NCI-H2107 (cell line): ENCODE measurements around the gene GABRR1.
"Not testable (repeated sequence)": the region's sequence is repeated elsewhere in the genome, so short reads cannot be mapped to it uniquely, and the experiment has no call there.

Experiments used
- DNase-seq: peaks from one replicate; lab custom pipeline; 2025; lab: John Stamatoyannopoulos, UW

The GABRR1 gene

DNA sequence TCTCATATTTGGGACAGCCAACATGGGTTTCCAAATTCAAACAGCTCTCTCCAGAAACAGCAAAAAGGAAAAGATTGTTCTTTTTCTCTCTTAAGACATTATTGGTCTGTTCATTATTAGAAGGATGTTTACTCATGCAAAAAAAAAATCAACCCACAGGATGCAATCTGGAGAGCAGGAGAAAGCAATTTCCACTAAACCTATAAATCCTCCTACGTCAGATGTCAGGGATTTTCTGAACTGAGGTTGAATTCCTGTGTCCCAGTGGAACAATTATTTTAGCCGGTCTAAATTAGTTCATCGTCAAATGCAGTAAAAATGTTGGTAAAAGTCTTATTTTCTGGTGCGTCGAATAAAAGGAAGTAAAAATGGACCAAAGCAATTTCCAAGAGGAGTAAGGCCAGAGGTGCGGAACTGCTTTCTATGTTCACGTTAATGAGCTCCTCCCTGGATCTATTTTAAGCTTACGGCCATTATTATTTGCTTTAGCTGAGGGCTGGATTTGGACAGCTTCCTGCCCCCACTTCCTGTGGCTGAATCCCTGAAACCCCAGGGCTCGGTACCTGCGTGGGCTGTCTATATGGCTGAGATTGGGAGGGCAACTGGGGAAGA is at the start of gene GABRR1:
Gene GABRR1, minus strand, starts transcription at position 60 of the 612 bp plus-strand sequence. Its CDS starts 36 bp downstream, at position 24.
- DNase-seq: no peak

DNA sequence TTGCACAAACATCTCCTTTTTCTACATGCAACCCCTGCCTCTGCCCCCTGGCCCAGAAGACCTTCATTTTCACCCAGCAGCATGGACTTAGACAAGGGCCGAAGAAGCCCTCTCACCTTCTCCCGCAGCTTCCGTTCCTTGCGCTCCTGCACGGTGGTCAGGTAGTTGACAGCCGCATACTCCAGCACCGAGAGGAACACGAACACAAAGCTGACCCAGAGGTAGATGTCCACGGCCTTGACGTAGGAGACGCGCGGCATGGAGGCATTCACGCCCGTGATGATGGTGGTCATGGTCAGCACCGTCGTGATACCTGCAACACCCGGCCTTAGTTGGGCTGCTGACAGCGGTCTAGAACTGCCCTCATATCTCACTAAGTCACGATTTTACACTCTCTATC is 47.1 kb upstream of the GABRR1 start:
- DNase-seq: no peak

DNA sequence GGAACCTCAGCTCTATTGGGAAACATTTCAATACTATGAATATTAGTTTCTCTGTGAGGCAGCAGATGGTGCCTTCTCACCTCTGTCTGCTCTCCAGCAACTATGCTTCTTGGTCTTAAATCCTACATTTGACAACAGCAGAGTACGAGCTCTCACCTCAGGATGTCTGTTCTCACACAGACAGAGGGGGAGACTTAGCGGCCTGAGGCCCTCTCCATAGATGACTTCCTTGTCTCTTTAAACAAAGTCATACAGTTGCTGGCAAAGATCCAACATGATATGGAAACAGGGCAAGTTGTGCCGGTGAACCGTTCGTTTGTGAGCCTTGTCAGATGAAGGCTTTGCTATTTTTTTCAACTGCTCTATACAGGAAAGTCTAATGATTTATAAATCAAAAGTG is 43.7 kb upstream of the GABRR1 start:
- DNase-seq: no peak

DNA sequence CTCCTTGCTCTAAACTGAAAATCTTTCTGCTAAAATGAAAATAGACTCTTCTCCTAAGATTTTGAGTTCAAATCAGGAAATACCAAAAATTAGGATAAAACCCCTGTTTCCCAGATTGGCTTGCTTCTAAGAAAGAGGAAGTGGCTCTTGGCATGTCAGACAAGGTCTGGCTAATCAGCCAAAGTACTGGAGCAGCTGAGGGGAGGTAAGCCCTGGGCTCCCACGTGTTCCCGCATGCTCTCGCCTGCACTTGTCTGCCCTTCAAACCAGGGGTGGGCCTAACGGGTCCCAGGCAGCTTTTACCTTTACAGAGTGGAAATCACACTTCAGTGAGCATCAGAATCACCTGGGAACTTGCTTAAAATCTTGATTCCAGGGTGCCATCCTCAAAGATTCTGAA is 43.2 kb upstream of the GABRR1 start:
- no peak for DNase-seq

DNA sequence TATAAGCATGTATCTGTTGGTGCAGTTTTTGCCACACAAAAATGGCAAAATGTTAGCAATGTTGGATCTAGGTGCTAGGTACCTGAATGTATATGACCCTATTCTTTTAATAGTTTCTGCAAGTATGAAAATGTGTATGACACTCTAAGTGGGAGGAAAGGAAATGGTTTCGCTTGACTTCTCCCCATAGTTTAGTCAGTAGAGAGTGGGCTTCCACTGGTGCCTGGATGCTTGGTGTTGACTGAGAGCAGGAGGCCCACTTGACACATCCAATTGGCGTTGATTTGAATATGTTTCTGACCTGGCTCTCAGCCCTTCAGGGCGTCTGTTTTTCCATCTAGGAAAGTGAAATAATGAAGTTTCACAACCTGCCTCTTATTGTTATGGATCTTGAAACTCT is 41.8 kb upstream of the GABRR1 start:
- DNase-seq: no peak

DNA sequence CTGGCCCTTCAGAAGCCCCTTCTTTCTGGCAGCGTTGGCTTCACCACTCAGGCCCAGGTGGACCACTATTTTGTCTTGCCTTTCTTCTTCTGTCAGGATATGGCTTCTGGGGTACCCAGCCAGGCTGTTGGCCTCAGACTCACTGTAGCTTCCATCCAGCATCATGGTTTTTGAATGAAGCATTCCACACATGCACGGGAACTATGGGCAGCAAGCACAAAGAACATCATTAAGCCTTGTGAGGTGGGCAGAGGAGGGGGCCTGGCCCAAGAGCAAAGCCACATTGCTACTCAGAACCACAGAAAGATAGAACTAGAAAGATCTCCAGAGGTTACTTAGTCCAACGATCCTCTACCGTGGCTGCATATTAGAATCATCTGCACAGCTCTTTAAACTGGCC is 40.6 kb upstream of the GABRR1 start:
- DNase-seq: no peak

DNA sequence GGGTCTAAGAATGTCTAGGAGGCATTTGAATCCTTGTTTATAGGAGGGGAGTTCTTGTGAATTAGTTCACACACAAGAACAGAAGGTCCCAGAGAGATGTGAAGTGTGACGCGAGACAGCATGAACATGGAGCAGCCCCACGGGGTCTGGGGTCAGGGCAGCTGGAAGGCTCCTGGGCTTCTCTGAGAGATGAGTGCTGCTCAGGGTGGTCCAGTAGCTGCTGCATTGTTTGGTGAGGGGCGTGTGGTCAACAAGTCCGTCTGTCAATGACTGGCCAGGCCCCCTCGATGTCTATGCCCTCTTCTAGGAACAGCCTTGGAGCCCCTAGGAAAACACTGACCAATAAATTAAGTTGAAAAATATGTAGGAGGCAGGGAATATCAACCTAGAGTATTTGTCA is 40.2 kb upstream of the GABRR1 start:
- DNase-seq: no peak

DNA sequence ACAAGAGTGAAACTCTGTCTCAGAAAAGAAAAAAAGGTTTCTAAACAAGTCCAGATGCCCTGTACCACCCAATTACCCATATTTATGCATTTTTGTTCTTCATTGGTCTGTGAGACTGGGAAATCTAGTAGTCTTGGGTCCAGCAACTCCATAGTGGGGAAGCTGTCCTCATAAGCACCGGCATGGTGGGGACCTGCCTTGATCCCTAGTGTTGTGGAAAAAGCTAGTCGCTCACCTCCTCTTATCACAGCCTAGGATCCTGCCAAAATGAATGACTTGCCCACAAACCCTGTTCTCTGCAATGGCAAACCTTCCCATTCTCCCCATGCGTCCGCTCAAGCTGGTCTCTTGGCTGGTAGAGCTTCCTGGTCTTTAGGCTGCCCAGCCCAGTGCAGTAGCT is 38.3 kb upstream of the GABRR1 start:
- no peak for DNase-seq

DNA sequence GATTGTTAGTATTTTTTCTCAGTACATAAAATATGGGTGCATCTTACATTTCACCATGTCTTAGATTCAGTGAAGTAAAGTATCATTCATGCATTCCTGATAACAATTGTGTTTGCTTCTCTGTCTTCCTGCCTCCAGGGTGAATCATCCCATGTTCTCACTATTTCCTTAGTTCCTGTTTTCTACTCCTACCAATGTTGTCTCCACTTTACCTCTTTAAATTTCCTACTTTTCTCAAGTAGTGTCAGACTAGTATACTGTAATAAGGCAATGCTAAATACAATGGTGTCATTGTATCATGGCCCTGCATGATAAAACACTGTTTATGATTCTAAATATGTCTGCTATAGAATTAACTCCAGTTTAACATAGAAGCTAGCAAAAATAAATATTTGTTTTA is 37.4 kb upstream of the GABRR1 start:
- no peak for DNase-seq

DNA sequence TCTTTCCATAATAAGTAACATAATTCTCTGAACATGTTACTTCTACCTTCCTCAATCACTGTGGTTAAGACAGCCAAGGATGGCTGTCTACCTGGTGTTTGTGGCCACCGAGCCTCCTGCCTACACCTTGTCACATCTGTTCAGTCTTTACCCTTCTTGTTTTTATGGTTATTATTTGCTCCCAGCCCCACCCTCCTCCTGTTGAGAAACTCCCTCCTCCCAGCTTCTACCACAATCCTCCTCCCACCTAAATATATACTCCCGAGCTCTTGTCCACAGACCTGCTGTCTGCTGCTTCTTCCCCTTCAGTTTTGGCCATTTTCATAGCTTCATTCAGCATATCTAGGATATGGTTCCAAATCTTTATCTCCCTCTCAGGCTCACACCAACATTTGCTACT is 35.7 kb upstream of the GABRR1 start:
- no peak for DNase-seq

DNA sequence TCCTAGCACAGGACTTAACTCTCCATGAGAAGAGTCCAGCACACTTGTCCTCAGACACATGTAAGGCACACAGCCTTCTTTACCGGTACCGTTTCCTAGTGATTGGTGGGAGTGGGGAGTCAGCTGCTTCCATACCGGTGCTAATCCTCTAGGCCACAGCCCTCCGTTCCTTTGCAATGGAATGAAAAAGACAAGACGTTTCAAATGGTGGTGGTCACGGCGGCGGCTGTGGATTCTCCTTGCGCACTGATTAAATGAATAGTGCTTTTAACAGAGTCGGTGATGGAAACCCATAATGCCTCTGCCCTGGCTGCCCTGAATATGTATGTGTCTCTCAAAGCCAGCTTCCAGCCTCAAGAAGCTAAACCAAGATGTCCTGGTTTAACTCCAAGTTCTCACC is 34.8 kb upstream of the GABRR1 start:
- no peak for DNase-seq

DNA sequence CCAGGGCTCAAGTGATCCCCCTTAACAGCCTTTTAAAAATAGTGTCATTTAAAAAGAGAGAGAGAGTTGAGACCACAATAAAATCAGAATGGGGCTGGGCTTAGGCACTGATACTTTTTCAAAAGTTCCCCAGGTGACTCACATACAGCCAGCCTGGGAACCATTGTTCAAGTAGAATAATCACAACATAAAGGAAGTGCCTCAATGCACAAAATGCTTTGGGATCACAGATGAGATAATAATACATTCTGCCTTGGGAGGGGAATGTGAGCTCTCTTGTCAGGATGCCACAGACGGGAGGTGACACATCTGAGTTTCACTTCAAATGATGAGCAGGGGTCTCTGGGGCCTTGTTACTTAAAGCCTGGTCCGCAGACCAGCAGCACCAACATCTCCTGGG is 34.0 kb upstream of the GABRR1 start:
- no peak for DNase-seq

DNA sequence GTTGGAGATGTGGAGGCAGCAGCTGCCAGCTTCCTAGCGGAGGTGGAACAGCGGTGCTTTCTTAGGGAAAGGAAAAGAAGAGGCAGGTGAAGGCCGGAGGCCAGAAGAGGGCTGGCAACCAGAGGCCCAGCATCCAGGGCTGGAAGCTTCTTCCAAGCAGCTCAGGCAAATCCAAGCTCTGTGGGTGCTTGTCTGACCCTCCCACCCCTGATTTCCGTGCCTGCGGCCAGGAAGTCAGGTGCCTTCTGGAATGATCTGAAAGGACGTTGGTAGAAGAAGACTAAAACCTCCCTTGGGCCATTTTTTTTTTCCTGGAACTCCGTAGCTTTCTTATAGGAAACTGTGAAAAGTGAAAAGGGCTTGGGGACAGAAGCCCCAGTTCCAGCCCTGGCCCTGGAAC is 33.1 kb upstream of the GABRR1 start:
- DNase-seq: no peak

DNA sequence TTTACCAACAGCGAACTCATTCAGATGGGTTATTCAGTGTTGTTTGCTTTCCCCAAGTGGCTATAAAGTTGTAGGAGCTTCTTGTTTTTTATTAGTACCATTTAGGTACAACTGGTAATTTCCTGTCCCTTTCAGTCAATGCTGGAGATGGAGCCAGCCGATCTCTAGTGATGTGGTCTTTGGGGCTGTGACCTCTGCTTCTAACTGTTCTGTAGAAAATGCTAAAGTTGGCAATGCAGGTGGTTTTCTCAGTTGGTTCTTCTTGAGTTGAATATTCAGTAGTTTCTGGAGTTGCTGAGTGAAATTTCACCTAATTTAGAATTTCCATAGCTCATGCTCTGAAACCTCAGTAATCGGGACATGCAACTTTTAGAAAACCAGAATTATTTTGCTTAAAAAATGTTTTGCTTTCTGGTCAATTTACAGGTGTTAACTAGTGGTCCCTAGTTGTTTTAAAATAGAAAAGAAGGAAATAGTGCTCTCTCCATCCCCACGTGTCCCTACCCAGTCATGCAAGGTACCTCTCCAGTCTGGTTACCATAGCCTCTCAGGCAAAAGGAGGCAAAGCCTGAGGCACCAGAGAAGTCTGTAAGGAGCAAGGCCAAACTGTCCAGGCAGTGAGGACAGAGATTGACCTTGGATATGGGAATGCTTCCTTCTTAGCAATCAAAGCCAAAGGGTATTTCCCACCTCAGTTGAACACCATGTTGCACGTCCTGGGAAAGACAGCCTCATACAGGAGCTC is 27.3 kb upstream of the GABRR1 start:
- DNase-seq: no peak

DNA sequence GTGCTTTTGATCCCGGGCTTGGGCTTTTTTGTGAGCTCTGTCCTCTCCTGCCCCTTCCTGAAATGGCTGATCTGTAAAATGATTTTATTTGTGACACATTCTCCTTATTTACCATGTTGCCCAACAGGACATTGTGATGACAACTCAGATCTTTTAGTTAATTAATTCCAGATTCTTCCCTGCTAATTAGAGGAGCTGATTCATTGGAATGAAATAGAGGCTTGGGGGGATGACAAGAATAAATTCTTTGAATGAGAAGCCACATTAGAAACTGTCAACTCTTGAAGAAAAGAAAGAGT is 26.1 kb upstream of the GABRR1 start:
- DNase-seq: no peak

DNA sequence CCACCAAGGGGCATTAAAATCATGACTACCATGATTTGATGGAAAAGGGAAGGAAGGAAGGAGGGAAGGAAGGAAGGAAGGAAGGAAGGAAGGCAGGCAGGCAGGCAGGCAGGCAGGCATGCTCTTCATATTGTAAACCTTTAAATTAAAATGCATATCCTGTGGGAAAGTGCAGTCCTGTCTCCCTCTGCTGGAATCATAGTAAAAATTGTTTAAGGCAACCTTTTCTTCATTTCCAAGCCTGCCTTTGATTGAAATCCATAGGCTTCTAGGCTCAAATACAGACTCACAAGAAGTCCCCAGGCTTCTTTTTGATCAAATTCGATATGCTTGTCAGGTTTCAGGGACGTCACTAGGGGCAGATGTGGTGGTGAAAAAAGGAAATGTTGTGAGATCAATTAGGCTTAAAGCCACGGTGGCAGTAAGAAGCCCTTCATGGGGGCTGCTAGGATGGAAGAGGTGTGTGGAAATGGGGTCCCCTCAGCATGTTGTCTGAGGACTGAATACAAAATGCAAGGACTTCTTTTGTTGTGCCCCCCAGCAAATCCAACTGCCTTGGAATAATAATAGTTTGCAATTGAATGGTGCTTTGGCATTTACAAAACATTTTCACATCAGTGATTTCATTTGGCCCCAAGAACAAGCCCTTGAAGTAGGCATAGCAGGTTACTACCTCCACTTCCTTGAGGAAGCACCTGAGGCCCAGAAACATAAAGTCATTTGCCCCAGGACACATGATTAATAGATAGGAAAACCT is 25.6 kb upstream of the GABRR1 start:
- peak; percentile 27 for DNase-seq

DNA sequence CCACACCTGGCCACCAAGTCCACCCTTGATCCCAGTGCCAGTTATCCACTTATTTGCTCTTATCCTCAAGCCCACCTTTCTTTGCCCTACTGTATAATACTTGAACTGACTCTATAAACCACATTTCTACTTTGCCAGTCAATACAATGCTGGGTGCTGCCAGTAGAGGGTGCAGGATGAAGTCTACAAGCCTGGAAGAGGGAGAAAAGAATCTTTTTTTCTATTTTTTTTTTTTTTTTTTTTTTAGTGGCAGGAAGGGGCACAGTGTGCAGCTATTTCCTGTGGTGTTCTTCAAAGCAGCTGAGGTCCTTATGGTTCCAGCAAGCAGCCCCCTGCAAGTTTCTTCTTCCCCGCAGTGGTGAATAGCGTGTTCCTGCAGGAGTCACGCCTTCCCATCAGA is 22.2 kb upstream of the GABRR1 start:
- DNase-seq: no peak

DNA sequence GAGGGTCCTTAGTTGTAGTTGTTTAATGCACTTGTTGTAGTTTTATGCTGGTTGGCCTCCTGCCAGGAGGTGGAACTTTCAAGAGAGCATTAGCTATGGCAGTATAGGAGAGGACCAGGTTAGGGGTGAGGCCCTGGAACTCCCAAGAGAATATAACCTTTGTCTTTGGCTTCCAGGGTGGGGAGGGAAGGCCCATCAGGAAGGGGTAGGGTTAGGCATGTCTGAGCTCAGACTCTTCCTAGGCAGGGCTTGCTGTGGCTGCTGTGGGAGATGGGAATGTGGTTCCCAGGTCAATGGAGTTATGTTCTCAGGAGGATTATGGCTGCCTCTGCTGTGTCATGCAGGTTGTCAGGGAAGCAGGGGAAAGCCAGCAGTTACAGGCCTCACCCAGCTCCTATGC is 20.0 kb upstream of the GABRR1 start:
- DNase-seq: no peak

DNA sequence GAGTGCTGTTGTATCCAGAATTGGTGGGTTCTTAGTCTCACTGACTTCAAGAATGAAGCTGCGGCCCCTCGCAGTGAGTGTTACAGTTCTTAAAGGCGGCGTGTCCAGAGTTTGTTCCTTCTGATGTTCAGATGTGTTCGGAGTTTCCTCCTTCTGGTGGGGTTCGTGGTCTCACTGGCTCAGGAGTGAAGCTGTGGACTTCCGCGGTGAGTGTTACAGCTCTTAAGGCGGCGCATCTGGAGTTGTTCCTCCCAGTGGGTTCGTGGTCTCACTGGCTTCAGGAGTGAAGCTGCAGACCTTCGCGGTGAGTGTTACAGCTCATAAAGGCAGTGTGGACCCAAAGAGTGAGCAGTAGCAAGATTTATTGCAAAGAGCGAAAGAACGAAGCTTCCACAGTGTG is 16.4 kb upstream of the GABRR1 start:
- DNase-seq: not testable (repeated sequence)

DNA sequence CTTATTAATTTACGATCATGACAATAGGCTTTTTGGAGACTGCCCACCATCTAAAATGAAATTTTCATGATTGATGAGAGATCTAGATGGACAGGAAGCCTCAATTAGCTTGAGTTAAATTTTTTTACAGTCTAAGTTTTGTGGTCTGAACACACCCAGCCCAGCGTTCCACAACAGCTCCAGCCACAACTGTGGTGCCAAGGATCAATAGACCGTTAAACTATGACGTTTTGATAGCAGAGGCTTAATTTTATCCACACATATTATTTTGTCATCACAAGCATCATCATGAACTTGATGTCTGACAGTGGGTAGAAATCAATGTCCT is 5.5 kb upstream of the GABRR1 start:
- DNase-seq: no peak

DNA sequence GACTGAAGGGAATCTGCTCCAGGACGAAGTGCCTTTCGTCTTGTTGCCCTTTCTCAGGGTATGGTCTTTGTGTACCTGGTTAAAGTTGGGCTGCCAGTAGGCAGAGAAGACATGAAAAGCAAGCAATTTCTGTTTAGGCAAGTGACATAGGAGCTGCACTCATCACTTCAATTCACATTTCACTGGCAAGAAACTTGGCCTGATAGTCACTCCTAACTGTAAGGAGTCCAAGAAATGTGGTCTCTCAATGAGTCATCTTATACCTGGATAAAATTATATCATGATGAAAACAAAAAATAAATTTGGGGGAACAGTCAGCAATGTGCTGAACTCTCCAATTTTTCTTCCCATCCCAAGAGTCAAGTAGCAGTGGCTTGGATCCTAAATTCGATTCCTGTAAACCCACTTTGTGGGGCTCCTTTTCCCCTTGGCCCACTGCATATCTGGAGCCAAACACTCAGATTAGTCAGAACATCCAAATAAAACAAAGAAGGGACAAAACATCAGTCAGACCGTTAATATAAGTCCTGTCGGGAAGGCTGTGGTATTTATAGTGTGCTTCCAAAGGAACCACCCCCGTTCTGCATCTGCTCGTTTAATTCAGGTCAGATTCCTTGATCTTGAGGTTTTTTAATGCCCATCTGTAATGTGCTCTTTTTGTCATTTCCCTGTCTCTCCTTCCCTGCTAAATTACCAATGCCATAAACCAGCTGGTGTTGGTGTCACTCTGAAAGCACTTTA is 5.0 kb upstream of the GABRR1 start:
- DNase-seq: no peak

DNA sequence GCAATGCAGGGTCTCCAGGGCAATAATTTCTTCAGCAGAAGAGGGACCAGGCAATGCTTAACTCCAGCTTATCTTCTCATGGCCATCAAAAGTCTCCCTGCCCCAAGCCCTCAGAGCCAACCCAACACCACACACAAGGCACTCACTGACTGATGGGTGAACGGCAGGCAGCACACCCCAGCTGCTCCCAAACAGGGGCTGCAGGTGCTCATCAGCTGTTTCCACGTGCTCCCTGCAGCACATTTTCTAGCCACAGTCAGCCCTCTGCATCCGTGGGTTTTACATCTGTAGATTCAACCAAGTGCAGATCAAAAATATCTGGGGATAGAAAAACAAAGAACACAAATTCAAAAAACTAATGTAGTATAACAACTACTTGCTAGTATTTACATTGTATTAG is 4.0 kb upstream of the GABRR1 start:
- no peak for DNase-seq

DNA sequence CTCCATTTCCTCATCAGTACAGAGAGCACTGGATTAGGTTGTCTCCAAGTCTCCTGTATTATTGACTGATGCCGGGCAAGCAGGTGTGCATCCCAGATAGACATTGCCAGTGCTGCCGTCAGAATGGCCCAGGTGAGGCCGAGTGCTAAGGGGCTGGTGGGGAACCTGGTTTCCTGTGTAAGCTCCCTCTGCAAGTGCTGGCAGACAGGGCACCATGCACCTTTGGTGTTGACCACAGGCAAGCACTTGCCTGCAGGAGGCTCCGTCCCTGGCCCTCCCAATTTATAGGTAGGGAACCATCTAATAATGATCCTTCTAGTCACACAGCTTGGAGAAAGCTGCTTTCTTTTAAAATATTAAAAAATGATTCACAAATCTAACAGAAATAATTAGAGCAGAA is 747 bp downstream of the GABRR1 start:
- DNase-seq: no peak
